NCI-H2227 (cell line): ENCODE measurements around the gene AKR1C1.
"Not testable (repeated sequence)": the region's sequence is repeated elsewhere in the genome, so short reads cannot be mapped to it uniquely, and the experiment has no call there.

Experiments used
- DNase-seq: peaks from one replicate; lab custom pipeline; 2025; ENCODE audit not compliant: unreplicated experiment; lab: John Stamatoyannopoulos, UW

Gene AKR1C1

DNA sequence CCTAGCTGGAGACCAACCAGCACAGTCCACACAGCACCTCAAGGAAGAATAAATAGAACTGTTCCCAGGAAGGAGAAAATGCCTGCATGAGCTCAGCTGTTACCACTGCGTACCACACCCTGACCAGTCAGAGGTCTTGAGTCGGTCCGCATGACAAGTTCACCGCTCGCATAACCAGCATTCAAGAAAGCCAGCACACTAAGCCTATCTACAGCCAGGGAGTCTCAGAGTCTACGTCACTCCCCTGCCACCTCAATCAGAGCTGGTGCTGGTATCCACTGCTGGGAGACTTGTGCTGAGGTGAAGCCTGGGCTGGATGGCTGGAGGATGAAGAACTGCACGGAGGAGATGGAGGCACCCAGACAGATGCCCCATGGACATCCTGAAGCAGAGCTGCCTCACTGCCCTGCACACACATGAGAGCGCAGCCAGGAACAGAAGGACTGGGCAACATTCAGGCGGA is 19.6 kb downstream of the AKR1C1 start:
- DNase-seq = no peak

DNA sequence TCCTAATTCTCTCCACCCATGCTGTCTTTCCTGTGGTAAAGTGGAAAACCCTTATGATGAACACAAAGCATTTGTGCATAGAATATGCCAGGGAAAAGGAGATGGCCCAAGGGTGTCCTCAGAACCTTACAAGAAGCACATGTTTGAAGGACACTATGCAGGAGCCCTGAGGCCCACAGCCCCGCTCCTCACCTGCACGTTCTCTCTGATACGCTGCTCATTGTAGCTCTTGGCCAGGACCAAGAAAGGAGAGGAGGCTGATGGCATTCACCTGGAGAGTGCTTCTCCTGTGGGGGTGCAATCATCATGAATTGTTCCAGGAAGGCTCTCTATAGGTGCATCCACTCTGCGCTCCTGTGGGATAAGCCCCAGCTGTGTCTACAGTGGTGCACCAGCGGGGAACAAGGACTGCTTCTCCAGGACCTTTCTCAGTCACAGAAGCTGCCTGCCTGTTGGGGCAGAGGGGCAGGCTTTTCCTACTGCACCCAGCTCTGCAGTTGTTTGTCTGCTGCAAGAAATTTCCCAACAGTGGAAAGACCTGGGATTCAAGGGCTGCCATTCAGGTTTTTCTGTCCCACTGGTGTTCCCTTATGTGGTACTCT is 20.5 kb downstream of the AKR1C1 start:
- no peak for DNase-seq

DNA sequence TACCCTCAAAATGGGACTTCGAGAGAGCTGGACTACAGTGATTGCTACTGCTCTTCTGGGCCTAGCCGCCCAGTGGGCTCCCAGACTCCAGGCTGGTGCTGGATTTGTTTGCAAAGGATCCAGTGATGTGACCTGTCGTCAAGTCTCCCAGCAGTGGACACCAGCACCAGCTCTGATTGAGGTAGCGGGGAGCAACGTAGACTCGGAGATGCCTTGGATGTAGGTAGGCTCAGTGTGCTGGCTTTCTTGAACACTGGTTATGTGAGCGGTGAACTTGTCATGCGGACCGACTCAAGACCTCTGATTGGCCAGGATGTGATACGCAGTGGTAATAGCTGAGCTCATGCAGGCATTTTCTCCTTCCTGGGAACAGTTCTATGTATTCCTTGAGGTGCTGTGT is 21.0 kb downstream of the AKR1C1 start:
- no peak for DNase-seq

DNA sequence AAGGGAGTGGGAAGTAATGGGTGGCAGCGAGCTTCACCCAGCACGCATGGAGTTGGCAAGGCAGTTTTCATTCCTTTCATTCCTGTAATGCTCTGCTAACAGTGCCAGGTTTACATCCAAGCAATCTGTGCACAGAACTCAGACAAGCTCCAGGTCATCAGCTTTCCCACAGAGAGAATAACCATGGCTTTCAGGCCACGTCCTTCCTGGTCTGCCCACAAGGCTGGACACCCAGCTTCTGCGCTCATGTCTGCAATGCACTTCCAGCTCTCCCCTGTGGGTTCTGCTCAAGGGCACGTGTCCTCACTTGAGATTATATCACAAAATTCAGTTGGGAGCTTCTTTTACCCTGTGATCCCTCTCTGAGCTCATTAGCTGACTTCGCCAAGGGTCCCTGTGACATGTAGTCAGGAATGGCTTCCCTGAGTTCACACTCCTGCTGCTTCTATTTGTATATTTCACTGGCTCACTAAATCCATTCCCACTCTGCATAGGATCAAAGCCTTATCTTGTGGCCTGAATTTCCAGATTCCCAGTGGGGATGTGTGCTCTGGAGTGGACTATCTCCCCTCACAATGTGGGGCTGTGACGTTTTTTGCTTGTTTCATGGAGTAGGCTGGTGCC is 21.9 kb downstream of the AKR1C1 start:
- no peak for DNase-seq

DNA sequence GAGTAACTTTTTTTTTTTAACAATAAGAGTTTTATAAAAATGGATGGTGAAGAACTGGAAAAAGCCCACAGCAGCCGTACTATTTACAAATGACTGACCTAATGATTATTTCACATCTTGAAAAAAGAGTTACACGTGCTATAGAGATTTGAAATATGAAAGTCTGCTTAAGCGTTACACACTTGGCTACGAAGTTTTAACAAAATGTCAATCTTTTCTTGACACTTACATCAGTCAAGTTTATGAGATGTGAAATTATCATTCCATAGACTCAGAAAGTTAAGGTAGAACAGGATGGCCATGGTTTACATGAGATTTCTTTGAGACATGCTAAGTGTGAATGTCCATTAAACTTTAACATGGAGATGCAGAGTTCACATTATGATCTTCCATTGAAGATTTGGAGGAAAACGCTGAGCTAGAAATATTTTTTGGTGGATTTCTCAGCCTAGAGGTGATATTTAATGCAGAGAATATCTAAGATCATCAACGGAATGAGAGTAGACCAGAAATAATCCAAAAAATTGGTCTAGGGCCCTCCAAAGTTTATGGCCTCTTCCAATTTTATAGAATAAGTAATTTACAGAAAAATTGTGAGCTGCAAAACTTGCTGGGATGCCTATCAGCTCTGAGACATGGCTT is 24.9 kb downstream of the AKR1C1 start:
- DNase-seq = not testable (repeated sequence)

DNA sequence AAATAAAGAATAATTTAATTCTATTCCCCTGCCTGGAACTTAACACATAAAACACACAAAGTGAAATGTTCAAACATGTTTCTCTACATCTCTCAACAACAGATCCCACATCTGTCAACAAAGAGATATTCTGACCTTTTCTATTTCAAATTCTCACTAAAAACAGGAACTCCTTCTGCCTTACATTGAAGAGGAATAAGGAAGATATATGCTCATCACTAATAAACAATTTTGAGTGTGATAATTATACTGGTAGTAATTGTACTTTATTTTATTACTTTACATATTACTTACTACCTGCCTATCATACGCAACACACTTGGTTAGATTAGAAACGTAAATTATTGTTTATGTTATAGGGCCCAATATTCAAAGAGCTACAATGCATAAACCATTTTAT is 27.0 kb downstream of the AKR1C1 start:
- no peak for DNase-seq

DNA sequence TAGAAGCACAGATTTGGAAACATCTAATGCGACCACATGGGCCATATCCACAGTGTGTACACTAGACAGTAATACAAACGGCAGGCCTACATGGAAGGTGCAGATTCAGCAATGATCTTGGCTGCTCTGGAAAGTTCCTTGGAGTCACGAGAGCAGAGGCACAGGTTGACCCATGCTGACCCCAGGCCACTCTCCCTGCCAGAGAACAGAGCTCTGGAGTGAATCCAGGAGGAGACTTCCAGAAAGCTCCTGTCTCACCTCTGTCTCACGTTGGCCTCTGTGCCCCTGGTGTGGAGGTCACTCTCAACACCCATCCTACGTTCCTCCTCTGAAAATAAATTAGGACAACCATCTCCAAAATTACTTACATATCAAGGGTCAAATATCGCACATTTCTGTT is 28.2 kb downstream of the AKR1C1 start:
- not testable (repeated sequence) for DNase-seq

DNA sequence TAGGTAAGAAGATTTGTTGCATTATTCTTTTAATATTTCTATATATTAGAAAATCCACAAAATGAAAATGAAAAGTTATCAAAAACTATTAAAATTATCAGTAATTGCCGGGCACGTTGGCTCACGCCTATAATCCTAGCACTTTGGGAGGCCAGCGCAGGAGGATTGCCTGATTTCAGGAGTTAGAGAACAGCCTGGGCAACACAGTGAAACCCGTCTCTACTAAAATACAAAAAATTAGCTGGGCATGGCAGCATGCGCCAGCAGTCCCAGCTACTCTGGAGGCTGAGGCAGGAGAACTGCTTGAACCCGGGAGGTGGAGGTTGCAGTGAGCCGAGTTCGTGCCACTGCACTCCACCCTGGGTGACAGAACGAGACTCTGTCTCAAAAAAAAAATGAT is 29.3 kb downstream of the AKR1C1 start:
- not testable (repeated sequence) for DNase-seq

DNA sequence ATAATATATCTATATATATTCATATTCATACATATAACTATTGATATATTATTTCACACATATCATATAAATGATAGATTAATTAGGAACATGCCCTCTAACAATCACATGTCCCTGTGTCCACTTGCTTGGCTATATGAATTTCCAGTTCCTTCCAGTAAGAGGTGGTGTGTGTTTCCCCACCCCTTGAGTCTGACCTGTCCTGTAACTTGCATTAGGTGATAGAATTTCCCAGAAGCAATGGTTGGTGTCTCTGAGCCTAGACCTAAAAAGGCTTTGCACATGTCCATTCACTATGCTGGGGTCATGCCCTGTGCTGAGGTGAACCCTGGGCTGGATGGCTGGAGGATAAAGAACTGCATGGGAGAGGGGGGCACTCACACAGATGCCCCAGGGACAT is 31.0 kb downstream of the AKR1C1 start:
- not testable (repeated sequence) for DNase-seq

DNA sequence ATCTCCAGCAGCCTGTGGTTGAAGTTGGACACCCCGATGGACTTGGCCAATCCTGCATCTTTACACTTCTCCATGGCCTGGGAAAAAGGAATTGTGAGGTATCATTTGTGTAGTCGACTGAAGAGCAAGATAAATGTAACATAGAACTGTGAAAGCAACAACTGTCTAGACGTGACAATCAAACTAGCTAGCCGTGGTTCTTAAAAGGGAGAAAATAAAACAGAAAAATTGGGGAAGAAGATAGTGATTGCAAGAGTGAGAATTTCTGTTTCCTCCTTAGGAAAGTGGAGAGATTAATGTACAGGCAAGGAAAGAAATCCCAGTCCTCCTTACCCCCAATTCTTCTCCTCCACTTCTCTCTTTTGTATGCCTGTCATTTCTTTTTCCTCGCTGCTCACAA is 35.5 kb downstream of the AKR1C1 start:
- DNase-seq = no peak

DNA sequence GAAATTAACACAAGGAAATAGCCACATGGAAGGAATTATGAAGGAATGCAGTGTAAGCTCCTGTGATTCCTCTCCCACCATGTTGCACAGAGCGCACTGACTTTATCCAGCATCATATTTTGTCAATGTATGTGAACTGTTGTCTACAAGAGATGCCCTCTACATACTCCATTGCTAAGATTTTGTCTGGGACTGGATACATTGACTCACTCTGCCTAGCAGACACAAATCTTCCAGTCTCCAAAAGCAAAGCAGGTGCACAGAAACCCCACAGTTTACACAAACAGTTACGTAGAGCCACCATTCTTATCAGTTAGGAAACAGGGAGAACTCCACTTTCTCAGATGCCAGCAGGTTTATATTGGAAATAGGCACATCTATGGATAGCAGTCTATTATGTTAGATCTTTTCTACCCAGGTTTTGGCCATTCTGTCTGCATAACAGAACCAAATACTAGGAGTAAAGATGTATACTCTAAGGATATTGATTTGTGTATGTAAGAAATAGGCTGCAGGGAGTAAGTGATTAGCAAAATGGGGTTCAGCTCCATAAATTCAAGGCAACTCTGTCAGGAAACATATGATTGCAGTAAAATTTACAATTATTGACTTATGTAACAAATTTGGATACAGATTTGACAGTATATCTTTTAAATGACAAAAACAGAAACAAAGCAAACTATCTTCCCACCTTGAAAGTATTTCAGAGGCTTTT is 39.0 kb downstream of the AKR1C1 start:
- no peak for DNase-seq

DNA sequence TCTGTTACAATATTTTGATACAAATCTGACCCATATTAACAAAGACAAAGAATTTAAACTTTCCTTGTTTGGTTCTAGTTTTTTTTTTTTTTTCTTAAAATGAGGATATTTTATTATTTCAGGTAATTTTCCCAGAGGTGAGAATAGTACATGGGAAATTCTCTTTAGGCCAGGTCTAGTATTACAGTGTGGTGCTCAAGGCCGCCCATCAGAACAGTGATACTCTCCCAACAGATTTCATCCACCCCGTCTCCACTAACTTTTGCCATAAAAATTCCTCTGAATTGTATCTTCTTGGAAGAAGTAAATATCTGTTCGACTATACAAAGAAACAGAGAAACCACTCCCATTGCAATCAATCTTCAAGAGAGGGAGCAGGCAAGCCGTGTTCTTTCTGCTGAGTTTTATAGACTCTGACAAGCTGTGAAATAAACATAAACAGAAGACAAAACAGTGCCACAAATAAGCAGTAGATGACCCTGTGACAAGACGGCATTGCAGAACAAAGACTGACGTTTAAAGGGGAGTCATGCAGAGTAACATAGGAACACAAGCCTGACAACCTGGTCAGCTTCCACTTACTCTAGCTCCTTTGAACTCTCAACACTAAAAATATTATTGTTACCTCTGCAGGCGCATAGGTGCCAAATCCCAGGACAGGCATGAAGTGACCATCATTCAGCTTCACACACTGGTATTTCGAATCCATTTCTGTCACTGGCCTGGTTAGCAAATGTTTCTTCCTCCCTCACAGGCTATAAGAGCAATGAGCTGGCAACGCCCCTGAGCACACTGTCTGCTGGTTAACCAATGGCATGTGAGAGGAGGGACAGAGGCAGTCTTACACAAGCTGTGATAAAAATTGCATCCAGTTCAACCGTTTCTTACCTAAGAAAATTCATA is 40.2 kb downstream of the AKR1C1 start, which contains the start of gene AKR1C2:
Gene AKR1C2, minus strand, starts transcription at position 731 of the 903 bp plus-strand sequence. Its CDS starts 22 bp downstream, at position 709.
- not testable (repeated sequence) for DNase-seq

DNA sequence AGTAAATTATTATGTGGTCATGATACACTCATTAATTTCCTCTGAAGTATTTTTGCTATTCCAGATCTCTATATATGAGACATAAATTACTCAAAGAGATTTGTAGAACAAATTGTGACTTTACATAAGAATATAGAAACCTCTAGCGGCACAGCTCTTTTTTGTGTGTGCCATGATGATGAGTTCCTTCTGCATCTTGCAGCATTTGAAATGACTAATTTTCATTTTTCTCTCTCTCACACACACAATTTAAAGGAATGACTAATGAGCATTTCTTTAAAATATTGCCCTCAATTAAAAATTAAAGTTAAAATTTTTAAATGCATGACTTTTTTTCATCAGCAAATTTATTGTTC is 40.8 kb downstream of the AKR1C1 start:
- not testable (repeated sequence) for DNase-seq

DNA sequence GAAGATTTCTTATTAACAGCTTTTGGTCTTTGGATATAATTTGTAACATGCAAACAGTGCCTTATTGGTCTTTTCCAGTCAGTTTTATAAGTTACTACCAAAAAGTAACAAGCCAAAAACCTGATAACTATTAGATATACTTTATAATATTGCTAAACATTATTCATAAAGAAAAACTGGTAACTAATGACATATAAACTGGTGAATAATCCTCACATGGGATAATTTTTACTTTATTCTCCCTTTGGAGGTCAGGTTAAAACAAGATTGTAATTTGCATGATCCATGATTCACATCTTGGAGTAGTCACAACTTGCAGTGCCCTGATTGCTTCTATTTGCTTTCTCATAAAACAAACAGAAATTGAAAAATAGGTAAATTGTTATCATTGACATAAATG is 41.3 kb downstream of the AKR1C1 start:
- not testable (repeated sequence) for DNase-seq

DNA sequence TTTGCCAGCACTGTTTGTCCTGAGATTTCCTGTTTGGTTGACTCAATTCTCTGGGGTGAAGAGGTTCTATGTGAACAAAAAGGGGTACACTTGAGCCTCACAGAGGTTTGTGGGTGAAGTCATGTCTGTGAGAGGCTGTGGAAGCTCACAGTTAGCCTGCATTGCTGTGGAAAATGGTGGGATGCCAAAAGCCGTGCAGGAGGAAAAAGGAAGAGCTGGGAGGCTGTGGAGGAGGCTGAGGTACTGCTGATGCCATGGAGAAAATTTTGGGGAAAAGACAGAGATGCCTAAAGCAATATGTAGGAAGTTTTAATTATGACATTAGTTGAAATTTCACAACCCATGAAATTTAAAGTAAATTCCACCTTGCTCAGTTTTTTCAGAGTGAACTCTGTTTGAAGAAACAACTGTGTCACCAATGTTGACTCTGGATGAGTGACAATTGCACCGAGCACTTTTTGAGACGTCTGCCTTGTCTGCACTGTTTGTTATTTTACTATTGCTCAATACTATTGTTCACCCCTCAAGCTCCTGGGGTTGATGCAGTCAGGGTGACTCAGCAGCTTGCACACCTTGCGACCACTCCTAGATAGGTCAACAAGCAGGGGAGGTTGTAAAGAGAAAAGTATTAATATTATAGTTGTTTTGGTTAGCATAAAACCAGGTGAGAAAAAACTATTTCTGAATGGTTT is 45.8 kb downstream of the AKR1C1 start:
- not testable (repeated sequence) for DNase-seq

DNA sequence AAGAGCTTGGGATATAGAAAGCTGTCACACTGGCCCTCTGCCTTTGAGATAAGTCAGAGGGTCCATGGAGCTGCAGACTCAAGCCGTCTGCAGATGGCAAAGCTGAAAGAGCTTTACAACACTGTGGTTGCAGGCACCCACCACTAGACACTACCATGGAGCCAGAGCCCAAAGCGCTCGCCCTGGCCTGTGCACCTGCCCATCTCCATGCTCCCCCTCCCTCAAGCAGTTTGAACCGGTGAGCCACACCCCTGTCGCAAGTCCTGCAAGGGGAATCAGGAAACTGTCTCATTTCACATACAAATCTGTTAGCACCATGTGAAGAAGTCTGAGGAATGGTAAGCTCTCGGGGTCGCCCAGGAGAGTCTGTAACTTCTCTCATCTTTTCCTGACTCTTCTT is 46.8 kb downstream of the AKR1C1 start:
- DNase-seq = not testable (repeated sequence)

DNA sequence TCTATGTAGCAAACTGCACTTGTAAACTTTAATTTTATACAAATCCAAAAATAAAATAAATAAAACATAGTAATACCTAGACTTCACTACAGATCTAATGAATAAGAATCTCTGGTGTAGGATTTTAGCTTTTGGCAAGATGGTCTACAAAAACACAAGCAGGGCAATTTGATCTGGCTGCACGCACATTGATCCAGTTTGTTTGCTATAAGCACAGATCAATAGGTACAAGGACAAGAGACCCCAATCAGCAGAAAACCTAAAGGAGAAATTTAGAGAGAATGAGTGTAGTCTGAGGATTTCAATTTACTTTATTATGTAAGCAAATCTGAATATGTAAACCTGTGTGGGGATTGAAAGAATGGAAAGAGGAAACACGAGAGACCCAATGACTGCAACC is 48.2 kb downstream of the AKR1C1 start:
- DNase-seq = not testable (repeated sequence)

DNA sequence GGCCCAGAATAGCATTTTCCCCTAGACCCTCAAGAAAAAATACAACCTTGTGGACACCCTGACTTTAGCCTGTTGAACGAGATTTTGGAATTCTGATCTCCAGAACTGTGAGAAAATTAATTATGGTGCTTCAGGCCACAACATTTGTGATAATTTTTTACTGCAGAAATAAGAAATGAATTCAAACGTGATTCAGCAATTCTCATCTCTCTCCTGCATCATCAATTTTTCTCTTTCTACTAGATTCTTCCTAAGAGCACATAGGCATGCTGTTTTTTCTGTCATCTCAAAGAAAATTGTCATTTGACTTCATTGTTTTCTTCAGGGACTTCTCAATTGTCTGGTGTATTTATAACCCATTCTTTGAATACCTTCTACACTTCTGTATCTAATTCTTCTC is 49.4 kb downstream of the AKR1C1 start:
- no peak for DNase-seq

DNA sequence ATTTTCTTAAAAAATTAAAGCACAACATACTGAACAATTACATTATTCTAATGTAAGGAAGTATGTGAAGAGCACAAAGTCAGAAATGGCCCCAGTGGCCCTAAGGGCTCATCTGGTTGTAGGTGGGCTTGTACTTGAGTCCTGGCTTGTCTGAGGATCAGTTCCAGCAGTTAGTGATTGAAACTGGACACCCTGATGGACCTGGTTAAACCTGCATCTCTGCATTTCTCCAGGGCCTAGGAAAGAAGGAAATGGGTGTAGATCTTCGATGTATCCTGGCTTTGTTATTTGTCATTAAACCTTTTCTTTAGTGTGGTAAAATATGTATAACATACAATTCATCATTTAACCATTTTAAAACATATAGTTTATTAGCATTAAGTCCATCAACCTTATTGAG is 50.2 kb downstream of the AKR1C1 start:
- no peak for DNase-seq
